Left colon (tissue), 2 donors: ENCODE data around the gene CYP4F22. TPM values are rescaled to one million over a fixed set of nuclear protein-coding genes. Genes with fewer than 3 reads are reported as not detected.
"Not testable (repeated sequence)": the region's sequence is repeated elsewhere in the genome, so short reads cannot be mapped to it uniquely, and the experiment has no call there.

ENCODE experiments used
- ATAC-seq: fragments of 200-7000 bp; cut with Tn5 transposase; one replicate; pipeline ENCODE4 v1.9.1; 2020; ENCODE audit warnings: mild to moderate bottlenecking, moderate library complexity
- DNase-seq, 2 donors: peaks; one replicate each; pipeline ENCODE4 v3.0.0-alpha.2; 2020
- intact Hi-C, 2 donors: fragments of 100-400 bp; cut with DNase I in 1 of 2; cut with micrococcal nuclease in 1 of 2; formaldehyde crosslinking; loops; one replicate each; pipeline versions ENCODE4 v1.11.2 to v1.14.0; 2022; cut with DNase I, micrococcal nuclease
- total RNA-seq, 2 donors: library from RNA; stranded (reverse); fragmentation: NEBNext Ultra II Directional; extraction: Animal tissue kit (Norgen Biotek cat#: 25700); gene quantifications; one replicate each; pipeline ENCODE4 v1.2.1, GENCODE V29; 2021
- donor health status: DM: no; HTN: no; CAD: no.
- donor health status: DM: yes; HTN: yes; CAD: no.

Gene CYP4F22
- total RNA-seq, 2 donors from 2014 or later: not detected

DNA sequence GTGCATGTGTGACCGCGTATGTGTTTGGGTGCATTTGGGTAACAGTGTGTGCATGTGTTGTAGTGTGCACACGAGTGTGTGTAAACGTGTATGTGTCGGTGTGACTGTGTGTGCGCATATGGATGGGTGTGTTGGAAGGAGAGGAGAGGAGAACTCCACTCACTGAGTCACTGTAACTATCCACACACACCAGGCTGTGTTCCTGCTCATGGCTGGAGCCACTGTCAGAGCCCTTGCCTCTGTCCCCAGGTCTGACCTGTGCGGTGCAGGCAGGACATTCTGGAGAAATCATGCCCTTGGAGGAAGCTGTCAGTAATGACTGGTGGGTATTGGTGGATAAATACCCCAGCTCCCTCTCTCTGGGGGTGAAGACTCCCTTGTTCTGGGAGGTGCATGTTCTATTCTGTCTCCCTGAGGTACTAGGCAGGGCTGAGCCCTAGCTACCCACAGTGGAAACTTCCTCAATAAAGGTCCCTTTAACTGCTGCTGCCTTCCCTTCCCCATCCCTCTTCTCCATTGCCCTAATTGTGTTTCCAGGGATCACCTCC, 48.4 kb downstream of the CYP4F22 start:
- intact Hi-C loops: loop anchor here (5.0 to 10.0 kb wide), 5 partner anchors 92 to 462 kb away; partner anchors contain the start of gene RASAL3 (in 1 of the 2)
- DNase-seq (no peak), ATAC-seq (peak; percentile 12)

DNA sequence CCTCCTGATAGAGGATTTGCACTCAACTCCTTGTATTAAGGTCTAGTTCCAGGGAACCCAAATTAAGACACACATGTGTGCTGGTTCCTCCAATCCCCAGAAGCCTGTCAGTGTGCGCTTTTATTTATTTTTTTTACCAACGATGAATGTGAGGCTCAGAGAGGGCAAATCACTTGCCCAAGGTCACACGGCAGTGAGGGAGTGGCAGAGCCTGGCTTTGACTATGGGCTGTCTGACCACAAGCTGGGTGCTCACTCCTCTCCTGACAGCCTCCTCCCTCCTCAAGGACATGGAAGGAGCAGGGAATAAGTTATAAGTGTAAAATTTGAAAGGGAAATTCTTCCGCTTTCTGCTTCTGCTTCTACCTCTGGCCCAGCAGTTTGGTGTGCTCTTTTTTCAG, 48.9 kb downstream of the CYP4F22 start:
- ATAC-seq (no peak), DNase-seq (no peak)
- intact Hi-C loops: loop anchor here (5.0 to 10.0 kb wide), 5 partner anchors 92 to 462 kb away; partner anchors contain the start of gene RASAL3 (in 1 of the 2)

DNA sequence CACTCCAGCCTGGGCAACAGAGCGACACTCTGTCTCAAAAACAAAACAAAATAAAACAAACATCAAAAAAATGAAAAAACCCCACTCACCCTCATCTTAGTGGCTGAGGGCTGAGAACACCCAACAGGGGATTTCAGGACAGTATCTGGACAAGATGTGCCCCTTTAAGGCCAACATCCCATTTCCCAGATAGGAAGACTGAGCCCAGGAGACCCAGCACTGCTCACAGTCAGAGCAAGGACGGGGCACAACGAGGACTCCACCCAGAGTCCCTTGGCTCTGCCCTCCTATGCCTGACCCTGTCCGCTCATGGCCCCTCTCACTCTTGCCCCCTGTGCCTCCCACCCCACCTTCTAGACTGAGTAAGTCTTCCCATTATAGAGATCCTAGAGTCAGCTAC, 53.8 kb downstream of the CYP4F22 start:
- intact Hi-C loops: loop anchor here in 1 of 2 donors (10.0 kb wide), 1 partner anchor 477 kb away; the partner anchor contains the start of gene OR1I1
- DNase-seq (no peak), ATAC-seq (no peak)

DNA sequence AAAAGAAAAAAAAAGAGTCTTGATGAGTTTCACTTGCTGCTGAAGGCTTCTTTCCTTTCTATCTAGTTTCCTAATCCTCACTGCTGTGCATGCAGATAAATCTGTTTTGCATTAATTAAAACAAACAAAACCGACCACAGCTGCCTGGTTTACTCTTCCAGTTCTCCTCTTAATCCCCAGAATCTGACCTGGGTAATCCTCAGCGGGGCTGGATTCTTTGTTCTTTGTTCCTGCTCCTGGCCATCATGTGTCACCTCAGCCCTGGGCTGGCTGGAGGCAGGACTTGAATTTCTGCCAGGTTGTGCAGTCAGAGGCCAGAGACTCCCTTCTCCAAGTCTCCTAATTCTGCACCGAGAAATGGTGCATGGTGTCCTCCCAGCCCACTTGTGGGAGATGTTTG, 54.5 kb downstream of the CYP4F22 start:
- no peak for DNase-seq
- ATAC-seq: peak; percentile 16
- intact Hi-C loops: loop anchor here in 1 of 2 donors (10.0 kb wide), 1 partner anchor 478 kb away; the partner anchor contains the start of gene OR1I1

DNA sequence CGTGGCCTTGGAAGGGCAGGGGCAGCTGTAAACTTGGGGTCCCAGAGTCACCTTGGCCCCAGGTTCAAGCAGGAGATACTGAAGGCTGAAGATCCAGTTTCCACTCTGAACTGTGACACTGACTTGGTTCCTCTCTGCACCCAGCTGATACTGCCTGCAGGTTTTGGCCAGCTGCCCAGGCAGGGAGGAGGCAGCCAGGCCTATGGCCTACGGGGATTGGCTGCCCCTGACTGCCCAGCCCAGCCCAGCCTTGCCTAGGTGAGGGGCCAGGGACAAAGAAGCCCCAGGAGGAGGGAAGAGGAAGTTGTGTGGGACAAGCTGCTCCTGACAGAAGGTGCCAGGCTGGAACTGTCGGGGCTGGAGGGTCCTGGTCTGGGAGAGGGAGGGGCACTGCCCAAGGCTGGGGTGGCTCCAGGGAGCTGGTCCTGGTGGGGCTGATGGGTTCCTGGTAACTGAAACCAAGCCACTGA, 55.0 kb downstream of the CYP4F22 start:
- ATAC-seq: peak; percentile 100
- peak; percentile 52 to 70 for DNase-seq
- intact Hi-C loops: loop anchor here in 1 of 2 donors (10.0 kb wide), 1 partner anchor 479 kb away; the partner anchor contains the start of gene OR1I1

DNA sequence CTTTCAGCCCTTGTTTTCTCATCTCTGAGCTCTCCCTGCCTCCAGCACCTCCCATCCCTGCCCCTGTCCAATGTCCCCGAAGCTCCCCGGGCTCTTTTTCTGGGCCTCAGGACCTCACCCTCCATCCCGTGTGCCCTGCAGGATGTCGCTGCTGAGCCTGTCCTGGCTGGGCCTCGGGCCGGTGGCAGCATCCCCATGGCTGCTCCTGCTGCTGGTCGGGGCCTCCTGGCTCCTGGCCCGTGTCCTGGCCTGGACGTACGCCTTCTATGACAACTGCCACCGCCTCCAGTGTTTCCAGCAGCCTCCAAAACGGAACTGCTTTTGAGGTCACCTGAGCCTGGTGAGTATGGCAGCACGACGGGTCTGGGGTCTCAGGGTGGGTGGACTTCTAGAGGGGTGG, 55.6 kb downstream of the CYP4F22 start:
- ATAC-seq: no peak
- no peak for DNase-seq
- intact Hi-C loops: loop anchor here in 1 of 2 donors (10.0 kb wide), 1 partner anchor 479 kb away; the partner anchor contains the start of gene OR1I1

DNA sequence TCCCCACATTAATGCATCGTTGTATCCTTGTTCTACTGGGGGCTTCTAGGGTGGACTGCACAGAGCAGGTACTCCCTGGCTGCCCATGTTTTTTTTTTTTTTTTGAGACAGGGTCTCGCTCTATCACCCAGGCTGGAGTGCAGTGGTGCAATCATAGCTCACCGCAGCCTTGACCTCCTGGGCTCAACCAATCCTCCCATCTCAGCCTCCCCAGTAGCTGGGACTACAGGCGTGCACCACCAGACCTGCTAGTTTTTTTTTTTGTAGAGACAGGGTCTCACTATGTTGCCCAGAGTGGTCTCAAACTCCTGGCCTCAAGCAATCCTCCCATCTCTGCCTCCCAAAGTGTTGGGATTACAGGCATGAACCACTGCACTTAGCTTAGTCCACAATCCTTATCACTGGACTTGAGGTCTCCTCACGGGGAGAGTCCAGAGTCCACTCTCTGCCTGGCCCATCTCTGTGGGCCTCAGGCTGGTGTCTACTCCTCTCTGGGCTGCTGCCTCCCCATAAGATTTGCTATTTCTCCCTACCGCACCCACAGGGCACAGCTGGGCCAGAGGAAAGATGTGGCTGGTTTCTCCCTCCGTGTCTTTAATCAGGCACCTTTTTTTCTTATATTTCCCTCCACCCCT, 56.3 kb downstream of the CYP4F22 start:
- no peak for ATAC-seq
- no peak for DNase-seq
- intact Hi-C loops: loop anchor here in 1 of 2 donors (10.0 kb wide), 1 partner anchor 480 kb away; the partner anchor contains the start of gene OR1I1

DNA sequence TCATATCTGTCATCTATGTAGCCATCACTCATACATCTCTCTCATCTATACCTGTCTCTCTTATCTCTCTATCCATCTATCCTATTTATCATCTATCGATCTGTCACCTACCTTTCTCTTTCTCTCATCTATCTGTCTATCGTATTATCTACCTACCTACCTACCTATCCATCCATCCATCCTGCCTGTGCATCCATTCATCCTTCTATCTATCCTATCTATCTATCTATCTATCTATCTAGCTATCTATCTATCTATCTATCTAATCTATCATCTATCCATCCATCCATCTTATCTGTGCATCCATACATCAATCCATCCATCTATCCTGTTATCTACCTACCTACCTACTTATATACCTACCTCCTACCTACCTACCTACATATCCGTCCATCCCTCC, 62.1 kb downstream of the CYP4F22 start:
- ATAC-seq: no peak
- DNase-seq: no peak
- intact Hi-C loops: no loop called here

DNA sequence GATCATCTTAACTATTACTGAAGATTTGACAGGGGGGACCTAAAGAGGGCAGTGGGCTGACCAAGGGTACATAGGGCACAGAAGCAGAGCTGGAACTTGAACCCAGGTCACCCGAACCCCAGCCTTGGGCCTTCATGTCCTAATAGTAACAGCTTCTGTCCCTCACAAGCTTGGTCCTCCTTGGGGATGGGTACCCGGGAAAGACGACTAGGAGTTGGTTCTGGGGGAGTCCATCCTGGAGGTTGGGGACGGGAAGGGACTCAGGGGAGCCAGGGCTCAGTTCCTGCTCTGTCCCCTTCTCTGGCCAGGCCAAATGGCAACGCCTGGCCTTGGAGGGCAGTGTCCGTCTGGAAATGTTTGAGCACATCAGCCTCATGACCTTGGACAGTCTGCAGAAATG, 67.1 kb downstream of the CYP4F22 start:
- intact Hi-C loops: no loop called here
- ATAC-seq (no peak), DNase-seq (no peak)

DNA sequence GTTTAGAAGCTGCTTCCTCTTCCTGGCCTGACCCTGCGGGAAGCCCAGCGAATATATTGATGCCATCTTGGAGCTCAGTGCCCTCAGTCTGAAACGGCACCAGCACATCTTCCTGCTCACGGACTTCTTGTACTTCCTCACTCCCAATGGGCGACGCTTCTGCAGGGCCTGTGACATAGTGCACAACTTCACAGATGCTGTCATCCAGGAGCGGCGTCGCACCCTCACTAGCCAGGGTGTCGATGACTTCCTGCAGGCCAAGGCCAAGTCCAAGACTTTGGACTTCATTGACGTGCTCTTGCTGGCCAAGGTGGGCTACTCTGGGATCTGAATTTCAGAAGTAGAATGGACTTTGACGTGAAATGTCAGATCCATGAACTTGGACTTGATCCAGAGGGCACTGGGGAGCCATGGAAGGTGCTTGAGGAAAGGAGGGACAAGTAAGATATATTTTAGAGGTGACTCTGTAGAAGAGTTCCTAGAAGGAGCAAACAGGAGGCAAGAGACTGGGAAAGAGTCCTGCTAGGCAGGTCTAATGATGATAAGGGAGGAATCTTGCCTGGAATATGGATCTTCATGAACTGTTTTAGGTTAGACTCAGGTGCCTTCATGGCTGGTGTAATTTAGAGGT, 68.3 kb downstream of the CYP4F22 start:
- intact Hi-C loops: no loop called here
- ATAC-seq (no peak), DNase-seq (no peak)

DNA sequence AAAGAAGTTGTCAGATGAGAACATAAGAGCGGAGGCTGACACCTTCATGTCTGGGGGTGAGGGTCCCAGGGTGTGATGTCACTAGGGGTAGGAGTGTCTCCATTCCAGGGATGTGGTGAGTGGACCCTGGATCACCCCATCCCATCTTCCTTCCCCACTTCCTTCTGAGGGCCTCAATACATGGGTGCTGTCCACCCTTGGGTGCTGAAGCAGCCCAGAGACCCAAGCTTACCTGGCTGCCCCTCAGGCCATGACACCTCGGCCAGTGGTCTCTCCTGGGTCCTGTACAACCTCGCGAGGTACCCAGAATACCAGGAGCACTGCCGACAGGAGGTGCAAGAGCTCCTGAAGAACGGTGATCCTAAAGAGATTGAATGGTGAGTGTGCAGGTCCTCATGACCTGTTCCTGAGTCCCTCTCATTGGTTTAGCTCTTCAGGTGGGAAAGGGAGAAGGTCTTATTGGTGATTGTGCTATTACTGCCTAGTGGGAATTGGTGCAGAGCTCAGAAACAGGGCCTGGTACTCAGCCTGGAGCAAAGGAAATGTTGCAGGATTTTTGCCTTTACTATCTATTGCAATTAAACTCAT, 69.0 kb downstream of the CYP4F22 start:
- DNase-seq: no peak
- no peak for ATAC-seq
- intact Hi-C loops: no loop called here

DNA sequence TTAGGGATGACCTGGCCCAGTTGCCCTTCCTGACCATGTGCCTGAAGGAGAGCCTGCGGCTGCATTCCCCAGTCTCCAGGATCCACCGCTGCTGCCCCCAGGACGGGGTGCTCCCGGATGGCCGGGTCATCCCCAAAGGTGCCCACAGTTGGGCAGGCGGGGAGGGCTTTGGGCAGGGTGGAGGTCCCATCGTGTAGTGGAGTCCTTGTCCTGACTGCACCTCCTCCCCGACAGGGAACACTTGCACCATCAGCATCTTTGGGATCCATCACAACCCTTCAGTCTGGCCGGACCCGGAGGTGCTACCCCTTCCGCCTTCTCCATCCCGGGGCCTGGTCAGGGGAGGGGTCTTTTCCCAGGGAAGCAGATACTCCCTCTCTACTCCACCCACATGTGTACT, 75.0 kb downstream of the CYP4F22 start:
- DNase-seq (no peak), ATAC-seq (no peak)
- intact Hi-C loops: no loop called here

DNA sequence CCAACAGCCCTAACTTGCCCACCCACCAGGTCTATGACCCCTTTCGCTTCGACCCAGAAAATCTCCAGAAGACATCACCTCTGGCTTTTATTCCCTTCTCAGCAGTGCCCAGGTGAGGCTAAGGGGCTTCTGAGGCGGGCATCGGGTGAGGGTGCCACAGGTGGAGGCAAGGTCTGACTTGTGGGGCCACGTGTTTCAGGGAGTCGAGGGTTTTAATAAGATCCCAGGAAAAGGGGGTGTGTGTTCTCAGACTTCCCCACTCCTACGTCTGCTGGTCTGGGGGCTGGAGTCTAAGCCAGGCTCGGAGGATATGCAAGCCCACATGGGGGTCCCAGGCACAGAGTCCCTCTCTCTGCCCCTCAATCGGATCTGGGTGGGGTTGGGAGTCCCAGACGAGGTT, 75.8 kb downstream of the CYP4F22 start:
- intact Hi-C loops: no loop called here
- ATAC-seq (no peak), DNase-seq (no peak)

DNA sequence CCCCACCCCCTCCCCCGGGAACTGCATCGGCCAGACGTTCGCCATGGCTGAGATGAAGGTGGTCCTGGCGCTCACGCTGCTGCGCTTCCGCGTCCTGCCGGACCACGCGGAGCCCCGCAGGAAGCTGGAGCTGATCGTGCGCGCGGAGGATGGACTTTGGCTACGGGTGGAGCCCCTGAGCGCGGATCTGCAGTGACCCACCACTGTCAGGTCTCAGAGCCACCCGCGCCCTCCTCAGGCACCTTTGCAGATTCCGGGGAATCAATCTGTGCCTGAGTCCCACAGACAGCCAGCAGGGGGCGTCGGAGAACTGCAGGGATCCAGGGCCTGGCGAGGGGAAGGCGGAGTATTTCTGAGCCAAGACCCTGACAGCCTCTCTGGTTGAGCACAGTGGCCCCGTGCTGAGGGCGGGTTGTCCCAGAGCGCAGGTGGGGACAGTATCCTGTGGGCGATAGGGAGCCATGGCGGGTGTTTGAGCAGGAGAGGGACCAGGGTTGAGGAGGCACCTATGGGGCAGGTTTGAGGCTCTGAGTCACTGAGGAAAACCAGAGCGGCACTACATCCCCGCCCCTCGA, 76.3 kb downstream of the CYP4F22 start:
- DNase-seq (peak; percentile 60 to 88), ATAC-seq (peak; percentile 90)
- intact Hi-C loops: no loop called here

DNA sequence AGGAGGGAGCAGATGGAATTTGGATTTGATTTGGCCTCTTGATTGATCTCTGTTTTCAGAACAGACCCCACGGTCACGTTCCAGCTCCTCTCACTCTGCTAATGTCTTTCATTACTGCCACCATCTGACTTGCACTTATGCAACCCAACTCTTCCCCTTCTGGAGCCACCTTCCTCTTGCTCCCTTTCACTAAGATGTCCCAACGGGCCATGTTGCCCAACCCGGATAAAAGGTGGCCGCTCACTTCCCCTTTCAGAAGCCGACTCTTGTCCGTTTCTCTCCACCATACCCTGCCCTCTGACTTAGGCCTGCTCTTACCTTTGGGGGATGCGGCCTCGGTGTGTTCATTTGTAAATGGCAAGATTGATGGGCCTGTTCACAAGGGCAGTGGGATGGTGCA, 79.3 kb downstream of the CYP4F22 start:
- ATAC-seq (no peak), DNase-seq (peak in 1 of 2 donors; percentile 29)
- intact Hi-C loops: no loop called here

DNA sequence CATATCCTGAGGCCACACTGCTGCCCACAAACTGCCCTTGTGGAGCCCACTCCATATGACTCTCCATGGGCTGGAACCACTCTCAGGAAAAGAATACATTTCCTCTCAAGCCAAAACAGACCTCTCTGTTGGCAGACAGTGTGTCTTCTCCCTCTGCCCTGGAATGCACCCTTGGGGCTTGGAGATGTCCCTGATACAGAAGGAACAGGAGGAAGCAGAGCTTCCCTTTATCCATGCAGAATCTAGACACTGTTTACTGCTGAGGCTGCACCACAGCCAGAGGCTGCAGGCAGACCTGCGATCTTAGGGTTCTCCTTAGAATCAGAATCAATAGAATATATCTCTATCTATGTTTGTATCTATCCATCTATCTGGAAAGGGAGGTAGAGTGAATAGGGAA, 79.9 kb downstream of the CYP4F22 start:
- intact Hi-C loops: no loop called here

DNA sequence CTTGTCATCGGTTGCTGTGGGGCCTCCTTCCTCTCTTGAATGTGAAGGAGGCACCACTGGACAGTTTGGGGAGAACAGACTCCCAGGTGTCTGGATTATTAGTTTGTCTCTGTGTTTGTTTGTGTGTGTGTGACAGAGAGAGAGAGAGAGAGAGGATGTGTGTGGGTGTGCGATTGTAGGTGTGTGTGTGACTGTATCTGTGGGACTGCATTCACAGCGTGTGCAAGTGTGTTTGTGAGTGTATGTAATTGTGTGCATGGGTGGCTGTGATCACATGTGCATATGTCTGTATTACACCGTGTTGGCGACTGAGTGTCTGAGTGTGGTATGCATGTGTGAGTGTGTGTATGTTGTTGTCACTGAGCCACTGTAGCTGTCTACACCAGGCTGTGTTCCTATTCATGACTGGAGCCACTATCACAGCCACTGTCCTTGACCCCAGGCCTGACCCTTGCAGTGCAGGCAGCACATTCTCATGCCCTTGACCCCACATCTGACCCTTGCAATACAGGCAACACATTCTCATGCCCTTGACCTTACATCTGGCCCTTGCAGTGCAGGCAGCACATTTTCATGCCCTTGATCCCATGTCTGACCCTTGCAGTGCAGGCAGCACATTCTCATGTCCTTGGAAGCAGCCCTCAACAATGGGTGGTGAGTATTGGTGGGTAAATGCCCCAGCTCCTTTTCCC, 81.6 kb downstream of the CYP4F22 start:
- ATAC-seq: no peak
- no peak for DNase-seq
- intact Hi-C loops: no loop called here

More for the DNA sequence above, 79.9 kb downstream of the CYP4F22 start:
- ATAC-seq (no peak), DNase-seq (no peak)

DNA sequence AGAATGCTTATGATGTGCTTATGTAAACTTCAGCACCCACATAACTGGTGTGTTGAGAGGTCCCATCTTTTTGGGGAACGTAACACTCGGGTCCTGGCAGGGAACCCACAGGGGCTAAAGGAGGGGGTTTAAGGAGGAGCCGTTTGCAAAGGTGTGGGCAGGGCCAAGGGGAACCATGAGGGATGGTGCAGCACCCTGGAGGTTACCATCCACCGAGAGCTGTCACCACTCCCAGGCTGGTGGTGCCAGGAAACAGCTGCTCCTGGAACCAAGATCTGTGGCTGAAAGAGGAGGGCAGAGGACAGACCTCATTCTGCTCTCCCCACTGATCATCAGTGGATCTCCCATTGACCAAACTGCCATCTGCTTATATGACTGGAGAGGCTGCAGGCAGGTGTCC, 83.5 kb downstream of the CYP4F22 start:
- intact Hi-C loops: no loop called here
- ATAC-seq (no peak), DNase-seq (no peak)

DNA sequence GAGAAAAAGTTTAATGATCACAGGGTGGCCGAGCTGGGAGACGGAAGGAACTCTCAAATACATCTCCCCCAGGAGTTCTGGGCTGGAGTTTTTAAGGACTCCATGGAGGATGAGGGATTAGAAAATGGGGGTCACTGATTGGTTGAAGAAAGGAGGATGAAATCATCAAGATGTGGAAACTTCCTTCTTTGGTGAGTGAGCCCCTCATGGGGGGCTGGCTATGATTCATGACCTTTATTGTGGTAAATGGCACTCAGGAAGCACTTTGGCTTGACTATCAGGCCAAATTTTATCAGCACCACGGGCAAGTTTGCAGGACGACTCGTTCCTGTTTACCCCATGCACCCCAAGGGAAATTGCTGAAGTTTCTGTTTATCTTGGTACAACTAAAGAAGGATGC, 84.2 kb downstream of the CYP4F22 start:
- DNase-seq, intact Hi-C loops, ATAC-seq: not testable (repeated sequence)
